ENCODE results near the gene C22orf31. TPM values are rescaled to one million over a fixed set of nuclear protein-coding genes. Genes with fewer than 3 reads are reported as not detected.

C22orf31 gene
- total RNA-seq, 1 experiment from 2014 or later, result not detected

GRCh38 chr22:29080106-29080975 is 18.7 kb upstream of the C22orf31 start:
- Histone ChIP-seq H3K36me3 (ENCODE audit: insufficient read depth, low read length, poor library complexity, severe bottlenecking) (no peaks in the 10 kb centered on the region), H3K9me3 (ENCODE audit: low read depth, low read length, poor library complexity, severe bottlenecking) (no peaks in the 10 kb centered on the region), H3K4me1 (ENCODE audit: insufficient read depth, low read length, poor library complexity, severe bottlenecking) (peaks cover 43% of the 10 kb centered on the region), H3K27me3 (replicated peaks; ENCODE audit: insufficient read depth, low read depth, low read length, poor library complexity) (no peaks in the 10 kb centered on the region), H3K27ac (ENCODE audit: low read depth, low read length, poor library complexity, severe bottlenecking) (peak overlapping the region; percentile 44), H3K4me3 (ENCODE audit: low read depth, low read length, poor library complexity, severe bottlenecking) (no peak overlapping the region)
- intact Hi-C loops (cut with micrococcal nuclease; ENCODE audit: unreplicated experiment), result no loop called here
- CTCF ChIA-PET, result no interaction called here
- POLR2A ChIA-PET (ENCODE audit: low non-redundant PET), result no interaction called here
- BruUV-seq (replicated peaks), result no TSS peak
- DNase-seq (ENCODE audit: low spot score), result peak; percentile 47
- TF ChIP-seq CTCF (conservative IDR thresholded peaks at IDR 0.05; ENCODE audit: low read depth, low read length) (no peak), EZH2 (IDR thresholded peaks at IDR 0.05; ENCODE audit: borderline replicate concordance, low read depth, low read length, poor library complexity, severe bottlenecking) (no peak)

- no TSS peak for BruUV-seq (replicated peaks)
- H3K36me3 ChIP-seq (ENCODE audit: insufficient read depth, low read length, poor library complexity, severe bottlenecking), result no peaks in the 10 kb centered on the region
- no peaks in the 10 kb centered on the region for H3K9me3 ChIP-seq (ENCODE audit: low read depth, low read length, poor library complexity, severe bottlenecking)
- no peak overlapping the region for H3K4me3 ChIP-seq (ENCODE audit: low read depth, low read length, poor library complexity, severe bottlenecking)
- TF ChIP-seq CTCF (conservative IDR thresholded peaks at IDR 0.05; ENCODE audit: low read depth, low read length) (no peak), EZH2 (IDR thresholded peaks at IDR 0.05; ENCODE audit: borderline replicate concordance, low read depth, low read length, poor library complexity, severe bottlenecking) (no peak)
- H3K27ac ChIP-seq (ENCODE audit: low read depth, low read length, poor library complexity, severe bottlenecking), result peak overlapping the region; percentile 50
- H3K27me3 ChIP-seq (replicated peaks; ENCODE audit: insufficient read depth, low read depth, low read length, poor library complexity), result no peaks in the 10 kb centered on the region
- peak; percentile 95 for DNase-seq (ENCODE audit: low spot score)
- intact Hi-C loops (cut with micrococcal nuclease; ENCODE audit: unreplicated experiment), result loop anchor here (10.0 kb wide), 1 partner anchor 75 kb away; no protein-coding TSS in a partner anchor
- ChIA-PET POLR2A (ENCODE audit: low non-redundant PET) (no interaction called here), CTCF (no interaction called here)
- H3K4me1 ChIP-seq (ENCODE audit: insufficient read depth, low read length, poor library complexity, severe bottlenecking), result peaks cover 43% of the 10 kb centered on the region
Measured at GRCh38 chr22:29079218-29079901, 17.7 kb upstream of the C22orf31 start.

GRCh38 chr22:29078869-29079207 is 17.2 kb upstream of the C22orf31 start:
- POLR2A ChIA-PET (ENCODE audit: low non-redundant PET), result no interaction called here
- CTCF ChIA-PET, result no interaction called here
- intact Hi-C loops (cut with micrococcal nuclease; ENCODE audit: unreplicated experiment), result loop anchor here (10.0 kb wide), 1 partner anchor 76 kb away; no protein-coding TSS in a partner anchor
- Histone ChIP-seq H3K4me1 (ENCODE audit: insufficient read depth, low read length, poor library complexity, severe bottlenecking) (peaks cover 45% of the 10 kb centered on the region), H3K9me3 (ENCODE audit: low read depth, low read length, poor library complexity, severe bottlenecking) (no peaks in the 10 kb centered on the region), H3K36me3 (ENCODE audit: insufficient read depth, low read length, poor library complexity, severe bottlenecking) (no peaks in the 10 kb centered on the region), H3K27ac (ENCODE audit: low read depth, low read length, poor library complexity, severe bottlenecking) (peak overlapping the region; percentile 50), H3K27me3 (replicated peaks; ENCODE audit: insufficient read depth, low read depth, low read length, poor library complexity) (no peaks in the 10 kb centered on the region), H3K4me3 (ENCODE audit: low read depth, low read length, poor library complexity, severe bottlenecking) (no peak overlapping the region)
- no TSS peak for BruUV-seq (replicated peaks)
- TF ChIP-seq EZH2 (IDR thresholded peaks at IDR 0.05; ENCODE audit: borderline replicate concordance, low read depth, low read length, poor library complexity, severe bottlenecking), result no peak
- TF ChIP-seq CTCF (conservative IDR thresholded peaks at IDR 0.05; ENCODE audit: low read depth, low read length), result no peak
- no peak for DNase-seq (ENCODE audit: low spot score)
